A204.1 (cell line): Measurements from ENCODE around the gene VPS52.

Experiments used
- FAIRE-seq: peaks from 2 replicates; lab custom pipeline; 2012; peaks lifted over from hg19 to GRCh38; lab: Jason Lieb, UNC

VPS52 gene

GRCh38 chr6:33271468-33272274 lies at the start of gene VPS52, which contains the start of gene RPS18:
Gene VPS52 (minus strand): TSS chr6:33271876. CDS start chr6:33271675, 201 bp downstream.
Gene RPS18 (plus strand): TSS chr6:33272075. CDS start chr6:33272120, 45 bp downstream.
- FAIRE-seq: peak; percentile 92

DNA sequence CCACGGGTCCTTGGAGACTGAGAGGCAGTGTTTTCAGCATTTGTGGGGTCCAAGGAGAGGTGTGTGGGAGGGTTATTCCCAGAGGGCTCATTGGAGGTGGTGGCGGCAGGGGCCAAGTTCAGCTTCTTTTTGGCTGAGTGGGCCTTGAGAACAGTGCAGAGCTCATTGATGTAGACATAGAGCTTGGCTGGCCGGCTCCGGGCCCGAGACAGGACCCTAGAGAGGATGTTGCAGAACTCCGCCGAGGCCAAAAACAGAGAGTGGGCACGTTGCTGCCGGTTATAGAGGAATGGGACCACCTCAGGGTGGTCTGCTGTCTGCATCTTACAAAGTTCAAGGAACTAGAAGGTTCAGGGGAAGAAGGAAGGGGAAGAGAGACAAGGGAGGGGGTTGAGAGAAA lies 49.6 kb upstream of the VPS52 start:
- FAIRE-seq: no peak

DNA sequence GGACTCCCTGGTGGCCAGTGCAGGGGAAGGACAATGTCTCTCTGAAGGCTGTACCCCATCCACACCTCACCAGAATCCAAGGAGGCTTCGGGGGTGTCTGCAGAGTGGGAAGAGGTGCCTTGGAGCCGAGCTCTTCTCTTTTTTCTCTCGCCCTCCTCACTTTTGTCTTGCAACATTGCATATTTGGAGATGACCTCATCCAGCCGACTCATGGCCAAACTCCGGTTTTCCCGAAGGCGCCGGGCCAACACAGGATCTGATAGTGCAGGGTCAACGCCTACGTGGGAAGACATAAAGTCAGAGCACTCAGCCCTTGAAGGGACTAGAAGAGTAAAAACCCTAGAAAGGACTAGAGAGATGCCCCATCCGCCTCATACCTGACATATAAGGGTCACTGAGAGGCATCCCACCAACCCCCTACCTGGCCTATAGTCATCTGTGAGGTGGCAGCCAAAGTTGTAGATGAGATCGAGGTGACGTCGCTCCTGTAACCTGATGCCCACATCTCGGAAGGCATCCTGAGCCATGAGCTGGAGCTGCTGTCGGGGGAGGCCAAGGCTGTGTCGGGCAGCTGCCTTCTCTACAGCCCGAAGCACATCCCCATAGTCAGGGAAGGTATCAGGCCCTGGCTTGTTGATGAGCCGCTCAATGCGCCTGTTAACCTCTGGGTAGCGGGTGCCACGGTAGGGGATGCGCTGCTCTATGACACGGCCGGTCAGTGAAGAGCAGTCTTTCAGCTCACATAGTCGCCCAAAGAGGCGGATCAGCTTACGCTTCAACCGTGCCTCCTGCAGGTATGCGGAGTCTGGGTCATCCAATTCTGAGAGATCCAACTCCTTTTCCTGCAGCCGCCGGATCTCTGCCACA lies 48.9 kb upstream of the VPS52 start:
- no peak for FAIRE-seq

DNA sequence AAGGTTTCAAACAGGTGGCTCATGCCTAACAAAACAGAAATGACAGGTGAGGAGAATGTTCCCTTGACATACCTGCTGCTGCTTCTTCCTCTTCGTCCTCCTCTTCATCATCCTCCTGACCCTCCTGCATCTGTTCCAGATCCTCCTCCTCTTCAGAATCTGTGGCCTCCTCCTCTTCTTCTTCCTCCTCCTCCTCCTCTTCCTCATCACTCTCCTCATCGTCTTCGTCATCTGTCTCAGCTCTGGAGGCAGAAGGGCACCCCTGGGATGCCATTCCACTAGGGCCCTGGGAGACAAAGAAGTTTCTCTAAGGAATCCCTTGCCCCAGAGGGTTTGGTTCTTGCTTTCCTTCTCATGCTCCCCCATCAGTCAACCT lies 48.3 kb upstream of the VPS52 start:
- no peak for FAIRE-seq

DNA sequence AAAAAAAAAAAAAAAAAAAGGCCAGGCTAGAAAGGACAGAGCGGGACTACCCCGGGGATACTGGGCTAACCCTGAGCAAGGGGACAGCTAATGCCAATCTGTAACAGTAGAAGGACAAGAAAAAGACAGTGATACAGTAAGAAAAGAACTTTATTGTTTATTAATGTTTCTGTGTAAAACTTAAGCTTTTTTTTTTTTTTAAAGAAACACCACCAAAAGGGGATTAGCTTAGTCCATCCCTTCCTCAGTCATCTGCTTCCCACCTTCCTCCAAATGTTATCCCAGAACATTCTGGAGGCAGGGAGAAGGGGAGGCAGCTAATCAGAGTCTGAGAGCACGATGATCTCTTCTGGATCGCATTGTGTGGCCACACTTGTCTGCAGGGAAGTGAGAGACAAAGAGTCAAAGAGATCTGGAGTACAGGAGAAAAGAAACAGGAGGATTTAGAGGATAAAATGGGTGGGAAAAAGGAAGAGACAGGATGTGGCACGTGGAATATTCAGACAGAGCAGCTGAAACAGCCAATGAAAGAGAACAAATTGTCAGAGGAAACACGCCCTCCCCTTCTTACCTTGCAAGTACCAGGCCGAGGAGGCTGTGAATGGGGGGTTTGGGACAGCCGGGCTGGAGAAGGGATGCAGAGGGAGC lies 46.9 kb upstream of the VPS52 start:
- no peak for FAIRE-seq

GRCh38 chr6:33317669-33318425 lies 46.2 kb upstream of the VPS52 start, which contains the start of gene ZBTB22:
Gene ZBTB22 (minus strand): TSS chr6:33317744. CDS start chr6:33316916, 828 bp downstream.
- FAIRE-seq: peak; percentile 98

GRCh38 chr6:33317419-33317668 lies 45.7 kb upstream of the VPS52 start:
- no peak for FAIRE-seq

DNA sequence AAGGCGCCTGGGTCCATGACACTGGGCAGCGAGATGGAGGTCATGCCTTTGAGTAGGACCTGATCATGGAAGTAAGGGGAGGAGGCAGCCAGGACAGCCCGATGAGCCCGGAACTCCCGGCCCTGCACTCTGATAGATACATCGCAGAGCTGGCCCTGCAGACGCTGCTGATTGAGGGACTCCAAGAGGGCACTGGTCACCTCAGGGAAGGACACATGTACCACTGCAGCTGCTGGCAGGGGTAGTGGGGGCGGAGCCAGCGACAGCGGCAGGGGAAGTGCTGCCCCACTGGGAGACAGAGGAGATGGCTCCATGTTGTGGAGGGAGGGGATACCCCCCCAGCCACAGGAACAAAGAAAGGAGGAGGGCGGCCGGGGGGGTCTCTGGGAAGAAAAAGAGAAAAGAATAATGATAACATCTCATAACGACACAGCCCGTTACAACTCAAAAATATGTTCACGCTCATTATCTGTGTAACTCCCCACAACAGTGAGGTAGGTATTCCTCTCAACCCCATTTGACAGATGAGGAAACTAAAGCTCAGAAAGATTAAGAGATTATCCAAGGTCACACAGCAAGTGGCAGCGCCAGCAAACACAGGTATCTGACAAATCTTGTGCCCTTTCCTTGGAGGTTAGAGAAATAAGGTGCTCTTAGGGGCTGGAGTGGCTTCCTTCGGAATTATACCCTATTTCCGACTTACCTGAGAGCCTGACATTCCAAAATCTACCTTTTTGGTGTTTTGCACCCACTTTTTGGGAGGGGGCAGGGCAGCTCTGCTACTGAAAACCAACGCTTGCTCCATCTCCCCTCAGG lies 45.1 kb upstream of the VPS52 start:
- FAIRE-seq: no peak

GRCh38 chr6:33315793-33316602 lies 44.3 kb upstream of the VPS52 start:
- FAIRE-seq: no peak

DNA sequence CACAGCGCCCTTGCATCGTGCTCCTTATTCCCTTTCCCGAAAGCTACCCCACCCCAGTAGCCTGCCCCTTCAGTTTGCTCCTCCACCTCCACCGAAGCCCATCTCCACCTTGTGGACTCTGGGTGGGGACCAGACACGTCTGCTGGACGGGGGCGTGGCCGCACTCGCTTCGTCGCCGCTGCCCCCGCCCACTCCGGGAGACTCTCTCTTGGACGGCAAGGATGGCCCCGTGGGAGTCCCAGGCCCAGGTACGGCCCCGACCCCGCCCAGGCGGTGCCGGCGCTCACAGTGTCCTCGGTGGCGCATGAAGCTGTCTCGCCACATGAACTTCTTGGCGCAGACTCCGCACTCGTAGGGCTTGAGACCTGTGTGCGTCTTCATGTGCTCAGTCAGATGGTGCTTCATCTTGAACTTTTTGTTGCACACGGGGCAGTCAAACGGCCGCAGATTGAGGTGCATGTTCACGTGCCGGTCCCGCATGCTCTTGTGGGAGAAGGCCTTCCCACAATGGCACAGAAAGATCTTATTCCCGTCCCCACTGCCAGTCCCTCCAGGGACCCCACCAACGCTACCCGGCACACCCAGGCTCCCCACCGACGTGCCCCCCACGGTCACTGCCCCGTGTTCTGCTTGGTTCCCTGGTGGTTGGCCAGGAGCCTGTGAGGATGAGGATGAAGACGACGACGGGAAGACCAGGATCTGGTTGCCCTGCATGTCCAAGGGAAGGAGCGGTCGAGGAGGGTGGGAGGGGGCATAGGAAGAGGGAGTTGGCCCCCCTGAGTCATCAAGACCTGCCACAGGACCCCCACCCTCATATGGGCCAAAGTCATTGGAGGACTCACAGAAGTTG lies 43.5 kb upstream of the VPS52 start:
- no peak for FAIRE-seq

DNA sequence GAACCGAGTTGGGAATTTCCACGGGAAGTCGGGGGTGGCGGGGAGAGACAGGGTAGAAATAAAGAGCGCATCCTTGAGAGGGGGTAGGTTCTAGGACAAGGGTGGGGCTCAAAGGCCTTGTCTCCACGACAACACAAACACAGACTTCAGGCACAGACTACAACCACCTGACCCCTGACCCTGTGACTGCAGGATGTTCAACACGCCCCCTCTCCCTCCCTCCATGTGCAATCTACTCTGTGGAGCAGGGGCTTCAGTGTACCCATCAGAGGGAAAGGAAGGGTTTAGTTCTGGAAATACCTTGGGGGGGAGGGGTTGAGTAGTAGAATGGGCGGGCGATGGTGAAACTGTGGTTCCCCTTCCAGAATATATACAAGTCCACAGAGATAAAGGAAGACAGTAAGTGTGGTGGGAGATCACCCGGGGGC lies 42.9 kb upstream of the VPS52 start:
- FAIRE-seq: no peak

- no peak for FAIRE-seq
Observed at GRCh38 chr6:33313709-33314514, 42.2 kb upstream of the VPS52 start, which contains the start of gene TAPBP. Gene TAPBP (minus strand): TSS chr6:33314078. CDS start chr6:33314041, 37 bp downstream.

- no peak for FAIRE-seq
Observed at GRCh38 chr6:33313105-33313708, 41.5 kb upstream of the VPS52 start.

- no peak for FAIRE-seq
Observed at GRCh38 chr6:33312361-33313104, 40.9 kb upstream of the VPS52 start.

DNA sequence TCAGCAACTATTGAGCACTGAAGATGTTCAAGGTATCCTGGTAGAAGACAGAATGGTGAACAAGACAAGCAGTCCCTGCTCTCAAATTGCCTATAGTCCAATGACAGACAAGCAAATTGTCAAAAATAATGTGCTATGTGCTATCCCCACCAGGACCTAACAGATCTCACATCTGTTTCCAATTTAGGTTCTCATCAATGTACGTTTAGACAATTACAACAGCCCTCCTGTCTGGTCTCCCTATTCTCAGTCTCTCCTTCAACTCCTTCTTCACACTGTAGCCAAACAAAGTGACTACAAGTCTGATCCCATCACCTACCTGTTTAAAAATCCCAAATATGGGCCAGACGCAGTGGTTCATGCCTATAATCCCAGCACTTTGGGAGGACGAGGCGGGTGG lies 34.7 kb upstream of the VPS52 start:
- no peak for FAIRE-seq

- no peak for FAIRE-seq
Observed at GRCh38 chr6:33305052-33305451, 33.4 kb upstream of the VPS52 start.

DNA sequence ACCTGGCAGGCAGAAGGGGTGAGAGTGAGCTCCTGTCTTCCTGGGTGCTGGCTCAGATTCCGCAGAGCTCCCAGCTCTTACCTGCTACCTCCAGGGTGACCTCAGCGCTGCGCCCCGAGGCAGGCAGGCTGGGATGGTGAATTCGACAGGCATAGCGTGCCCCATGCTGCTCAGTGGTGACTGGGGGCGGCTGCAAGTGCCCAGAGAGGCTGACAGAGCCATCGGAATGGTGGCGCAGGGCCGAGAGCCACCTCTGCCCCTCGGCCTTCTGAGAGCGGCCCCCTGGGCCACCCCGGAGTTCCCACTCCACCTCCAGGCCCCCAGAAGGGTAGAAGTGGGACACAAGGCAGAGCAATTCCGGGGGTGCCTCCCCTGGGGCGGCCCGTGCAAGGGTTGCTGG lies 32.5 kb upstream of the VPS52 start:
- no peak for FAIRE-seq
